HepG2 (cell line): ENCODE results near the gene NPAS2. TPM values are rescaled to one million over a fixed set of nuclear protein-coding genes. Genes with fewer than 3 reads are reported as not detected.

Source experiments
- ATF7 ChIP-seq, 2 experiments: fragments of 450-650 bp in 1 of 2; sonication (generic) in 1 of 2; formaldehyde crosslinking in 1 of 2; IDR thresholded peaks; 2 replicates each; pipeline versions ENCODE4 v1.4.0 to v1.6.1; 2016 to 2020; ENCODE audit warnings: antibody characterized with exemption in 1 of 2, mild to moderate bottlenecking in 1 of 2, missing genetic modification reagents in 1 of 2
- ELF4 ChIP-seq: sonication (generic); formaldehyde crosslinking; IDR thresholded peaks from 2 replicates; pipeline ENCODE4 v1.5.0; 2020; ENCODE audit warnings: missing genetic modification reagents, mild to moderate bottlenecking, moderate library complexity, borderline replicate concordance
- GABPB1 ChIP-seq: IDR thresholded peaks from 2 replicates; pipeline ENCODE4 v1.6.1; 2016; ENCODE audit warnings: mild to moderate bottlenecking, missing genetic modification reagents, moderate library complexity, missing compliant biosample characterization
- GMEB1 ChIP-seq: sonication (generic); formaldehyde crosslinking; IDR thresholded peaks from 2 replicates; pipeline ENCODE4 v1.5.1; 2020; ENCODE audit warnings: missing genetic modification reagents, mild to moderate bottlenecking, borderline replicate concordance
- MTF2 ChIP-seq: sonication (generic); formaldehyde crosslinking; IDR thresholded peaks from 2 replicates; pipeline ENCODE4 v1.5.0; 2020; ENCODE audit warnings: missing genetic modification reagents, borderline replicate concordance
- MXI1 ChIP-seq: IDR thresholded peaks from 3 replicates; pipeline ENCODE4 v1.6.1; 2012; ENCODE audit warnings: low read depth, low read length, inconsistent platforms, borderline replicate concordance
- RNF2 ChIP-seq: fragments of 450-650 bp; conservative IDR thresholded peaks from 2 replicates; pipeline ENCODE4 v1.6.1; 2016; ENCODE audit warnings: low read depth
- SALL1 ChIP-seq: sonication (generic); formaldehyde crosslinking; IDR thresholded peaks from 2 replicates; pipeline ENCODE4 v1.8.0; 2022; ENCODE audit warnings: mild to moderate bottlenecking, missing genetic modification reagents
- SMAD3 ChIP-seq: sonication (generic); formaldehyde crosslinking; IDR thresholded peaks from 2 replicates; pipeline ENCODE4 v1.4.0; 2020; ENCODE audit warnings: missing genetic modification reagents
- TCF12 ChIP-seq, 2 experiments: fragments of 450-650 bp in 1 of 2; sonication (generic) in 1 of 2; formaldehyde crosslinking in 1 of 2; IDR thresholded peaks; 2 replicates each; pipeline versions ENCODE4 v1.6.1 to v1.8.0; 2017 to 2022; ENCODE audit warnings: antibody characterized with exemption in 1 of 2, mild to moderate bottlenecking in 1 of 2, missing genetic modification reagents in 1 of 2, moderate library complexity in 1 of 2
- ZBTB4 ChIP-seq: sonication (generic); formaldehyde crosslinking; IDR thresholded peaks from 2 replicates; pipeline ENCODE4 v1.4.0; 2020; ENCODE audit warnings: missing genetic modification reagents, mild to moderate bottlenecking, borderline replicate concordance
- ZMYM4 ChIP-seq: sonication (generic); formaldehyde crosslinking; IDR thresholded peaks from 2 replicates; pipeline ENCODE4 v1.8.1; 2023; ENCODE audit warnings: mild to moderate bottlenecking, missing genetic modification reagents
- ZNF101 ChIP-seq: sonication (generic); formaldehyde crosslinking; IDR thresholded peaks from 2 replicates; pipeline ENCODE4 v1.4.0; 2020; ENCODE audit warnings: mild to moderate bottlenecking, low read depth, missing genetic modification reagents, borderline replicate concordance
- ZNF253 ChIP-seq: sonication (generic); formaldehyde crosslinking; IDR thresholded peaks from 2 replicates; pipeline ENCODE4 v1.8.0; 2022; ENCODE audit warnings: mild to moderate bottlenecking, missing genetic modification reagents, borderline replicate concordance
- ZSCAN20 ChIP-seq: sonication (generic); formaldehyde crosslinking; IDR thresholded peaks from 2 replicates; pipeline ENCODE4 v1.4.0; 2020; ENCODE audit warnings: missing genetic modification reagents, mild to moderate bottlenecking, borderline replicate concordance
- polyA plus RNA-seq, 8 experiments: library from polyadenylated mRNA; depleted of rRNA in 3 of 8; stranded (reverse) in 7 of 8; unstranded in 1 of 8; fragments of >200 nt; fragmentation: Illumina TruSeq in 4 of 8; extraction: Trizol in 4 of 8; gene quantifications; 2 replicates each; pipeline versions ENCODE4 v1.2.1 to v1.2.3, GENCODE V29; 2011 to 2016; ENCODE audit warnings: low read depth in 4 of 8, missing spikeins in 1 of 8, mixed read lengths in 1 of 8; ENCODE audit not compliant: insufficient read depth in 1 of 8
- total RNA-seq, 5 experiments: library from RNA; depleted of rRNA; stranded (reverse); fragments of >200 nt; fragmentation: Illumina TruSeq; extraction: Trizol; gene quantifications; 2 replicates each; pipeline ENCODE4 v1.2.3, GENCODE V29; 2016; ENCODE audit warnings: low read depth in 1 of 5
- TF ChIP-seq, protein P1 (sequence below): sonication (generic); formaldehyde crosslinking; IDR thresholded peaks from 2 replicates; pipeline ENCODE4 v1.9.0; 2021; ENCODE audit warnings: mild to moderate bottlenecking, missing genetic modification reagents

Gene NPAS2
- total and polyA plus RNA-seq, 2 of the 13 experiments (the other 11 are each of a cell fraction or from before 2014, with no cell fraction given) = 14.8 to 37.5 TPM

- TF ChIP-seq, protein P1, sequence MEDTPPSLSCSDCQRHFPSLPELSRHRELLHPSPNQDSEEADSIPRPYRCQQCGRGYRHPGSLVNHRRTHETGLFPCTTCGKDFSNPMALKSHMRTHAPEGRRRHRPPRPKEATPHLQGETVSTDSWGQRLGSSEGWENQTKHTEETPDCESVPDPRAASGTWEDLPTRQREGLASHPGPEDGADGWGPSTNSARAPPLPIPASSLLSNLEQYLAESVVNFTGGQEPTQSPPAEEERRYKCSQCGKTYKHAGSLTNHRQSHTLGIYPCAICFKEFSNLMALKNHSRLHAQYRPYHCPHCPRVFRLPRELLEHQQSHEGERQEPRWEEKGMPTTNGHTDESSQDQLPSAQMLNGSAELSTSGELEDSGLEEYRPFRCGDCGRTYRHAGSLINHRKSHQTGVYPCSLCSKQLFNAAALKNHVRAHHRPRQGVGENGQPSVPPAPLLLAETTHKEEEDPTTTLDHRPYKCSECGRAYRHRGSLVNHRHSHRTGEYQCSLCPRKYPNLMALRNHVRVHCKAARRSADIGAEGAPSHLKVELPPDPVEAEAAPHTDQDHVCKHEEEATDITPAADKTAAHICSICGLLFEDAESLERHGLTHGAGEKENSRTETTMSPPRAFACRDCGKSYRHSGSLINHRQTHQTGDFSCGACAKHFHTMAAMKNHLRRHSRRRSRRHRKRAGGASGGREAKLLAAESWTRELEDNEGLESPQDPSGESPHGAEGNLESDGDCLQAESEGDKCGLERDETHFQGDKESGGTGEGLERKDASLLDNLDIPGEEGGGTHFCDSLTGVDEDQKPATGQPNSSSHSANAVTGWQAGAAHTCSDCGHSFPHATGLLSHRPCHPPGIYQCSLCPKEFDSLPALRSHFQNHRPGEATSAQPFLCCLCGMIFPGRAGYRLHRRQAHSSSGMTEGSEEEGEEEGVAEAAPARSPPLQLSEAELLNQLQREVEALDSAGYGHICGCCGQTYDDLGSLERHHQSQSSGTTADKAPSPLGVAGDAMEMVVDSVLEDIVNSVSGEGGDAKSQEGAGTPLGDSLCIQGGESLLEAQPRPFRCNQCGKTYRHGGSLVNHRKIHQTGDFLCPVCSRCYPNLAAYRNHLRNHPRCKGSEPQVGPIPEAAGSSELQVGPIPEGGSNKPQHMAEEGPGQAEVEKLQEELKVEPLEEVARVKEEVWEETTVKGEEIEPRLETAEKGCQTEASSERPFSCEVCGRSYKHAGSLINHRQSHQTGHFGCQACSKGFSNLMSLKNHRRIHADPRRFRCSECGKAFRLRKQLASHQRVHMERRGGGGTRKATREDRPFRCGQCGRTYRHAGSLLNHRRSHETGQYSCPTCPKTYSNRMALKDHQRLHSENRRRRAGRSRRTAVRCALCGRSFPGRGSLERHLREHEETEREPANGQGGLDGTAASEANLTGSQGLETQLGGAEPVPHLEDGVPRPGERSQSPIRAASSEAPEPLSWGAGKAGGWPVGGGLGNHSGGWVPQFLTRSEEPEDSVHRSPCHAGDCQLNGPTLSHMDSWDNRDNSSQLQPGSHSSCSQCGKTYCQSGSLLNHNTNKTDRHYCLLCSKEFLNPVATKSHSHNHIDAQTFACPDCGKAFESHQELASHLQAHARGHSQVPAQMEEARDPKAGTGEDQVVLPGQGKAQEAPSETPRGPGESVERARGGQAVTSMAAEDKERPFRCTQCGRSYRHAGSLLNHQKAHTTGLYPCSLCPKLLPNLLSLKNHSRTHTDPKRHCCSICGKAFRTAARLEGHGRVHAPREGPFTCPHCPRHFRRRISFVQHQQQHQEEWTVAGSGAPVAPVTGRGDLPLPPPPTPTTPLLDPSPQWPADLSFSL (CRISPR knock-in tag) = no peak
- peak; percentile 74 for TF ChIP-seq ZMYM4 (CRISPR knock-in tag)
- TF ChIP-seq ELF4 (CRISPR knock-in tag) = no peak
- peak; percentile 72; the same call in 1 of the 2 replicates for TF ChIP-seq SMAD3 (CRISPR knock-in tag)
- TF ChIP-seq TCF12 (IDR thresholded peaks at IDR 0.05) = no peak
- TF ChIP-seq TCF12 (CRISPR knock-in tag; IDR thresholded peaks at IDR 0.05) = no peak
- TF ChIP-seq MTF2 = no peak
- no peak for TF ChIP-seq RNF2
- peak; percentile 22 for TF ChIP-seq GABPB1 (CRISPR knock-in tag)
- TF ChIP-seq ZNF253 (CRISPR knock-in tag) = no peak
- peak; percentile 70 for TF ChIP-seq ATF7 (IDR thresholded peaks at IDR 0.05)
- TF ChIP-seq ATF7 (CRISPR knock-in tag; IDR thresholded peaks at IDR 0.05) = no peak; the same call in none of the 2 replicates
- TF ChIP-seq ZBTB4 (CRISPR knock-in tag) = peak; percentile 84; the same call in 1 of the 2 replicates
- TF ChIP-seq ZSCAN20 = no peak
- no peak for TF ChIP-seq ZNF101 (CRISPR knock-in tag)
- TF ChIP-seq GMEB1 = no peak
- peak; percentile 64 for TF ChIP-seq SALL1 (CRISPR knock-in tag)
- no peak; the same call in 2 of the 3 replicates for TF ChIP-seq MXI1
Measured at GRCh38 chr2:101038455-101039255, 218.7 kb downstream of the NPAS2 start (continued).
